Measurements from ENCODE around the gene ABTB2. TPM values are rescaled to one million over a fixed set of nuclear protein-coding genes. Genes with fewer than 3 reads are reported as not detected.

Gene ABTB2
- total and polyA plus RNA-seq, 9 of the 15 experiments (the other 6 are each of a cell fraction or from before 2014, with no cell fraction given), result 0.03 to 0.18 (median 0.12) TPM; not detected in 2

DNA sequence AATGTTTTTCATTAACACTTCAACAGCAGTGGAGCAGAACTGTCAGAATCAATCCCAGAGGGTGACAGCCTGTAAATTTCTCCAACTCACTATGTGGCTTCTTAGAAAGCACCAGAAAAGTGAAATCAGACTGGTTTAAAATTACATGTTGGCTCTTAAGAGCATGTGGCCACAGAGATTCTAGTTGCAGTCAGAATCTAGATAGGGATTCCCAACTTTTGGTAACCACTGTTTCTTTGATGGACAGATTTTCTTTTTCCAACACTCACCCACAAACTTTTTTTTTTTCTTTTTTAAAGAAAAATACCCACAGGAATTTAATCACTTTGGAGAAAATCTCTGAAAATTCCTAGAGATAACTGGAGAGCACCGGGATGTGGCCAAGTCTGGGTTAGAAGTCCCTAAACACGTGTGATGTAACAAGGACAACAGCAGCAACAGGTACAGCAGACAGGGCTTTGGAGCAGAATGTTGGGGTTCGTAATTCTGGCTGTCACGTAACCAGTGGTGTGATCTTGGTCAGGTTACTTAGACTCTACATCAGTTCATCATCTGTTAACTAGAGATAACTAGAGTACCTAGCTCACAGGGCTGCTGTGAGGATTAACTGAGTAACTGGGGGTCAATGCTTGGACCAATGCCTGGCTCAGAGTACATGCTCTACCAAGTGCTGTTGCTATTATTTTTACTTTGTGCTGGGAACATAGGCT, 152.3 kb downstream of the ABTB2 start:
- Histone ChIP-seq H3K9ac (ENCODE audit: insufficient read depth in 1 of 2, low read depth in 2 of 2, low read length in 2 of 2) (no peak overlapping the region), H3K27ac (ENCODE audit: extremely low read depth, low read depth, low read length) (no peak overlapping the region), H3K9me3 (replicated peaks; ENCODE audit: control insufficient read depth, insufficient read depth, low read depth, low read length) (no peaks in the 10 kb centered on the region), H3K4me1 (replicated peaks in 1 of 2; ENCODE audit: control insufficient read depth in 2 of 2, insufficient read depth in 2 of 2, low read length in 2 of 2) (peaks cover 0 to 9% of the 10 kb centered on the region in 2 experiments; a peak in 3 of 5 replicates), H3K4me2 (ENCODE audit: insufficient read depth, low read length) (no peak overlapping the region), H3K79me2 (ENCODE audit: control insufficient read depth, insufficient read depth, low read length) (no peaks in the 10 kb centered on the region; the same call in 2 of the 3 replicates), H3K27me3 (ENCODE audit: control insufficient read depth in 2 of 2, insufficient read depth in 2 of 2, low read length in 2 of 2) (peaks cover 16 to 36% of the 10 kb centered on the region in 2 experiments; a peak in 4 of 5 replicates), H3K4me3 (no peak overlapping the region), H2AFZ (ENCODE audit: low read depth, low read length) (no peak overlapping the region), H3K36me3 (ENCODE audit: control insufficient read depth, insufficient read depth, low read length) (no peaks in the 10 kb centered on the region), H4K20me1 (replicated peaks; ENCODE audit: control insufficient read depth, insufficient read depth, low read length) (0 out of 2 replicates have a peak, but pooled peaks cover 7% of the 10 kb centered on the region), H3K9me1 (ENCODE audit: control insufficient read depth, insufficient read depth, low read length) (no peaks in the 10 kb centered on the region)
- POLR2A ChIA-PET, result interaction anchor here (0.6 kb wide), 1 partner anchor 505 kb away, joined by 3 read pairs; no protein-coding TSS in a partner anchor
- intact Hi-C loops (cut with micrococcal nuclease) (no loop called here), in situ Hi-C loops (cut with MboI) (no loop called here)
- ATAC-seq (no peak), DNase-seq (ENCODE audit: extremely low read depth in 1 of 4, low spot score in 3 of 4) (no peak), FAIRE-seq (no peak)
- WGBS (ENCODE audit: insufficient coverage, low coverage, missing lambda C conversion rate), result 5% methylated on average over 4 of the region's 4 CpGs
- no TSS peak for BruUV-seq (replicated peaks)
- CTCF ChIA-PET (ENCODE audit: low intra/inter-chr PET ratio), result no interaction called here
- TF ChIP-seq, protein P1, sequence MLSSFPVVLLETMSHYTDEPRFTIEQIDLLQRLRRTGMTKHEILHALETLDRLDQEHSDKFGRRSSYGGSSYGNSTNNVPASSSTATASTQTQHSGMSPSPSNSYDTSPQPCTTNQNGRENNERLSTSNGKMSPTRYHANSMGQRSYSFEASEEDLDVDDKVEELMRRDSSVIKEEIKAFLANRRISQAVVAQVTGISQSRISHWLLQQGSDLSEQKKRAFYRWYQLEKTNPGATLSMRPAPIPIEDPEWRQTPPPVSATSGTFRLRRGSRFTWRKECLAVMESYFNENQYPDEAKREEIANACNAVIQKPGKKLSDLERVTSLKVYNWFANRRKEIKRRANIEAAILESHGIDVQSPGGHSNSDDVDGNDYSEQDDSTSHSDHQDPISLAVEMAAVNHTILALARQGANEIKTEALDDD (IDR thresholded peaks at IDR 0.05), result peak; percentile 75
- TF ChIP-seq, protein P2, sequence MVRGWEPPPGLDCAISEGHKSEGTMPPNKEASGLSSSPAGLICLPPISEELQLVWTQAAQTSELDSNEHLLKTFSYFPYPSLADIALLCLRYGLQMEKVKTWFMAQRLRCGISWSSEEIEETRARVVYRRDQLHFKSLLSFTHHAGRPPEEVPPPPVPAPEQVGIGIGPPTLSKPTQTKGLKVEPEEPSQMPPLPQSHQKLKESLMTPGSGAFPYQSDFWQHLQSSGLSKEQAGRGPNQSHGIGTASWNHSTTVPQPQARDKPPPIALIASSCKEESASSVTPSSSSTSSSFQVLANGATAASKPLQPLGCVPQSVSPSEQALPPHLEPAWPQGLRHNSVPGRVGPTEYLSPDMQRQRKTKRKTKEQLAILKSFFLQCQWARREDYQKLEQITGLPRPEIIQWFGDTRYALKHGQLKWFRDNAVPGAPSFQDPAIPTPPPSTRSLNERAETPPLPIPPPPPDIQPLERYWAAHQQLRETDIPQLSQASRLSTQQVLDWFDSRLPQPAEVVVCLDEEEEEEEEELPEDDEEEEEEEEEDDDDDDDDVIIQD (CRISPR knock-in tag; IDR thresholded peaks at IDR 0.05), result no peak
- TF ChIP-seq ZNF232 (CRISPR knock-in tag; IDR thresholded peaks at IDR 0.05) (no peak), TCF7 (IDR thresholded peaks at IDR 0.05; ENCODE audit: borderline replicate concordance) (no peak), PYGO2 (tag; IDR thresholded peaks at IDR 0.05) (no peak), ZNF311 (CRISPR knock-in tag; IDR thresholded peaks at IDR 0.05) (no peak), ZKSCAN8 (CRISPR knock-in tag; IDR thresholded peaks at IDR 0.05) (no peak), MEIS2 (IDR thresholded peaks at IDR 0.05; ENCODE audit: partially characterized antibody) (no peak), SP2 (IDR thresholded peaks at IDR 0.05; ENCODE audit: extremely low read depth, low read depth, low read length, poor library complexity, severe bottlenecking) (no peak), PHF21A (IDR thresholded peaks at IDR 0.05; ENCODE audit: borderline replicate concordance, low read depth) (no peak)
- TF ChIP-seq, protein P3, sequence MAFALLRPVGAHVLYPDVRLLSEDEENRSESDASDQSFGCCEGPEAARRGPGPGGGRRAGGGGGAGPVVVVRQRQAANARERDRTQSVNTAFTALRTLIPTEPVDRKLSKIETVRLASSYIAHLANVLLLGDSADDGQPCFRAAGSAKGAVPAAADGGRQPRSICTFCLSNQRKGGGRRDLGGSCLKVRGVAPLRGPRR (CRISPR knock-in tag; IDR thresholded peaks at IDR 0.05), result no peak
- TF ChIP-seq, protein P4, sequence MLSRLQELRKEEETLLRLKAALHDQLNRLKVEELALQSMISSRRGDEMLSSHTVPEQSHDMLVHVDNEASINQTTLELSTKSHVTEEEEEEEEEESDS (CRISPR knock-in tag; IDR thresholded peaks at IDR 0.05), result no peak
- TF ChIP-seq, protein P5, sequence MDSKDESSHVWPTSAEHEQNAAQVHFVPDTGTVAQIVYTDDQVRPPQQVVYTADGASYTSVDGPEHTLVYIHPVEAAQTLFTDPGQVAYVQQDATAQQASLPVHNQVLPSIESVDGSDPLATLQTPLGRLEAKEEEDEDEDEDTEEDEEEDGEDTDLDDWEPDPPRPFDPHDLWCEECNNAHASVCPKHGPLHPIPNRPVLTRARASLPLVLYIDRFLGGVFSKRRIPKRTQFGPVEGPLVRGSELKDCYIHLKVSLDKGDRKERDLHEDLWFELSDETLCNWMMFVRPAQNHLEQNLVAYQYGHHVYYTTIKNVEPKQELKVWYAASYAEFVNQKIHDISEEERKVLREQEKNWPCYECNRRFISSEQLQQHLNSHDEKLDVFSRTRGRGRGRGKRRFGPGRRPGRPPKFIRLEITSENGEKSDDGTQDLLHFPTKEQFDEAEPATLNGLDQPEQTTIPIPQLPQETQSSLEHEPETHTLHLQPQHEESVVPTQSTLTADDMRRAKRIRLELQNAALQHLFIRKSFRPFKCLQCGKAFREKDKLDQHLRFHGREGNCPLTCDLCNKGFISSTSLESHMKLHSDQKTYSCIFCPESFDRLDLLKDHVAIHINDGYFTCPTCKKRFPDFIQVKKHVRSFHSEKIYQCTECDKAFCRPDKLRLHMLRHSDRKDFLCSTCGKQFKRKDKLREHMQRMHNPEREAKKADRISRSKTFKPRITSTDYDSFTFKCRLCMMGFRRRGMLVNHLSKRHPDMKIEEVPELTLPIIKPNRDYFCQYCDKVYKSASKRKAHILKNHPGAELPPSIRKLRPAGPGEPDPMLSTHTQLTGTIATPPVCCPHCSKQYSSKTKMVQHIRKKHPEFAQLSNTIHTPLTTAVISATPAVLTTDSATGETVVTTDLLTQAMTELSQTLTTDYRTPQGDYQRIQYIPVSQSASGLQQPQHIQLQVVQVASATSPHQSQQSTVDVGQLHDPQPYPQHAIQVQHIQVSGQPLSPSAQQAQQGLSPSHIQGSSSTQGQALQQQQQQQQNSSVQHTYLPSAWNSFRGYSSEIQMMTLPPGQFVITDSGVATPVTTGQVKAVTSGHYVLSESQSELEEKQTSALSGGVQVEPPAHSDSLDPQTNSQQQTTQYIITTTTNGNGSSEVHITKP (IDR thresholded peaks at IDR 0.05; ENCODE audit: partially characterized antibody), result no peak

Measured in K562 (cell line).